IMR-90 (cell line): ENCODE measurements around the gene EDN2. TPM values are rescaled to one million over a fixed set of nuclear protein-coding genes. Genes with fewer than 3 reads are reported as not detected.
A peak's percentile ranks its signal among the peaks of the same experiment; 100 is the strongest.

ENCODE experiments used
- ATAC-seq: fragments of 200-7000 bp; cut with Tn5 transposase; 2 replicates; pipeline ENCODE4 v1.9.1; 2020; ENCODE audit warnings: low read depth, mild to moderate bottlenecking, moderate library complexity
- BruUV-seq: library from RNA; stranded (reverse); fragments of 400-500 nt; replicated peaks from 2 replicates; lab custom pipeline; 2021; lab: Mats Ljungman, UMichigan
- CTCF ChIA-PET: fragments of 300-600 bp; formaldehyde crosslinking; extraction: SDS; loops from one replicate; lab custom pipeline; 2021; ENCODE audit warnings: antibody characterized with exemption; lab: Yijun Ruan, JAX
- POLR2A ChIA-PET: fragments of 300-600 bp; sonication (Branson Sonifier 250); formaldehyde crosslinking; loops from one replicate; lab custom pipeline; 2022; ENCODE audit warnings: antibody characterized with exemption; ENCODE audit not compliant: unreplicated experiment; lab: Charles Lee
- DNase-seq: peaks from one replicate; pipeline ENCODE4 v3.0.0; 2013
- H2AFZ ChIP-seq: replicated peaks from 2 replicates; pipeline ENCODE3; 2013; ENCODE audit warnings: low read length, mild to moderate bottlenecking; ENCODE audit not compliant: poor library complexity
- H2AK5ac ChIP-seq: 2 replicates; pipeline ENCODE4 v1.6.1; 2013; ENCODE audit warnings: low read depth, low read length, inconsistent platforms
- H2AK9ac ChIP-seq: replicated peaks from 2 replicates; pipeline ENCODE3; 2013; ENCODE audit warnings: mild to moderate bottlenecking, low read depth, low read length, moderate library complexity; ENCODE audit not compliant: poor library complexity
- H2BK120ac ChIP-seq: 2 replicates; pipeline ENCODE4 v1.6.1; 2013; ENCODE audit warnings: low read depth, low read length, inconsistent platforms
- H2BK15ac ChIP-seq: 3 replicates; pipeline ENCODE4 v1.6.1; 2013; ENCODE audit warnings: low read depth, low read length, inconsistent platforms
- H2BK20ac ChIP-seq: 2 replicates; pipeline ENCODE4 v1.6.1; 2013; ENCODE audit warnings: low read depth, mild to moderate bottlenecking, inconsistent platforms, low read length, moderate library complexity
- H2BK5ac ChIP-seq: 2 replicates; pipeline ENCODE4 v1.6.1; 2013; ENCODE audit warnings: mild to moderate bottlenecking, low read depth, low read length, inconsistent platforms; ENCODE audit not compliant: poor library complexity, severe bottlenecking
- H3K14ac ChIP-seq: replicated peaks from 2 replicates; pipeline ENCODE4 v1.6.1; 2013; ENCODE audit warnings: low read depth, low read length, inconsistent platforms
- H3K18ac ChIP-seq: 2 replicates; pipeline ENCODE4 v1.6.1; 2013; ENCODE audit warnings: low read depth, low read length, control low read depth
- H3K23ac ChIP-seq: 2 replicates; pipeline ENCODE4 v1.6.1; 2013; ENCODE audit warnings: low read depth, low read length, inconsistent platforms
- H3K27ac ChIP-seq: 2 replicates; pipeline ENCODE4 v1.5.1; 2013; ENCODE audit warnings: mild to moderate bottlenecking, control low read depth, low read length; ENCODE audit not compliant: insufficient read depth
- H3K27me3 ChIP-seq: 2 replicates; pipeline ENCODE4 v1.6.1; 2013; ENCODE audit warnings: low read length; ENCODE audit not compliant: control insufficient read depth, insufficient read depth
- H3K36me3 ChIP-seq: 2 replicates; pipeline ENCODE4 v1.6.1; 2013; ENCODE audit warnings: low read length, mixed read lengths; ENCODE audit not compliant: control insufficient read depth, insufficient read depth
- H3K4ac ChIP-seq: 2 replicates; pipeline ENCODE4 v1.6.1; 2013; ENCODE audit warnings: low read depth, low read length, inconsistent platforms
- H3K4me1 ChIP-seq: 2 replicates; pipeline ENCODE4 v1.6.1; 2013; ENCODE audit warnings: low read length, mixed read lengths; ENCODE audit not compliant: control insufficient read depth, insufficient read depth
- H3K4me2 ChIP-seq: 2 replicates; pipeline ENCODE4 v1.6.1; 2013; ENCODE audit warnings: low read depth, mild to moderate bottlenecking, control low read depth, low read length, moderate library complexity
- H3K4me3 ChIP-seq: 2 replicates; pipeline ENCODE4 v1.5.1; 2013; ENCODE audit warnings: low read depth, mild to moderate bottlenecking, control low read depth, low read length, moderate library complexity; ENCODE audit not compliant: insufficient read depth
- H3K56ac ChIP-seq: 2 replicates; pipeline ENCODE4 v1.6.1; 2013; ENCODE audit warnings: low read length, inconsistent platforms; ENCODE audit not compliant: insufficient read depth; ENCODE audit errors: extremely low read depth
- H3K79me1 ChIP-seq, 2 experiments: 2 replicates each; pipeline ENCODE4 v1.6.1; 2013; ENCODE audit warnings: low read length in 2 of 2, inconsistent platforms in 1 of 2, low read depth in 1 of 2
- H3K9ac ChIP-seq: 2 replicates; pipeline ENCODE4 v1.6.1; 2013; ENCODE audit warnings: low read depth, low read length, control low read depth
- H3K9me1 ChIP-seq: 2 replicates; pipeline ENCODE4 v1.6.1; 2013; ENCODE audit warnings: low read length, inconsistent platforms; ENCODE audit not compliant: insufficient read depth
- H3K9me3 ChIP-seq: 2 replicates; pipeline ENCODE4 v1.6.1; 2013; ENCODE audit warnings: low read length; ENCODE audit not compliant: control insufficient read depth, insufficient read depth
- H4K20me1 ChIP-seq: 2 replicates; pipeline ENCODE4 v1.6.1; 2013; ENCODE audit warnings: low read length, inconsistent platforms; ENCODE audit not compliant: insufficient read depth
- H4K5ac ChIP-seq: 2 replicates; pipeline ENCODE4 v1.6.1; 2013; ENCODE audit warnings: mild to moderate bottlenecking, low read depth, low read length, control low read depth
- H4K8ac ChIP-seq, 2 experiments: 2 replicates each; pipeline ENCODE4 v1.6.1; 2013; ENCODE audit warnings: low read depth in 2 of 2, low read length in 2 of 2, control low read depth in 1 of 2, inconsistent platforms in 1 of 2
- H4K91ac ChIP-seq: 2 replicates; pipeline ENCODE4 v1.6.1; 2013; ENCODE audit warnings: low read depth, low read length, inconsistent platforms; ENCODE audit not compliant: insufficient read depth
- BHLHE40 ChIP-seq: fragments of 150-350 bp; IDR thresholded peaks from 2 replicates; pipeline ENCODE4 v1.6.1; 2016; ENCODE audit warnings: mild to moderate bottlenecking, low read depth, low read length
- CEBPB ChIP-seq: IDR thresholded peaks from 2 replicates; pipeline ENCODE4 v1.6.1; 2012; ENCODE audit warnings: low read depth, low read length, improper control_type of control experiment
- CHD1 ChIP-seq: IDR thresholded peaks from 2 replicates; pipeline ENCODE4 v1.6.1; 2012; ENCODE audit warnings: low read depth, low read length, improper control_type of control experiment
- CTCF ChIP-seq: conservative IDR thresholded peaks from 2 replicates; pipeline ENCODE4 v1.5.1; 2012; ENCODE audit warnings: mild to moderate bottlenecking, low read depth, low read length, improper control_type of control experiment
- ELK1 ChIP-seq: fragments of 150-350 bp; IDR thresholded peaks from 2 replicates; pipeline ENCODE4 v1.6.1; 2016; ENCODE audit warnings: low read depth, mild to moderate bottlenecking, low read length, moderate library complexity, borderline replicate concordance
- FOS ChIP-seq: fragments of 150-350 bp; IDR thresholded peaks from 2 replicates; pipeline ENCODE4 v1.6.1; 2016; ENCODE audit warnings: low read depth, low read length
- MAZ ChIP-seq: IDR thresholded peaks from 2 replicates; pipeline ENCODE4 v1.6.1; 2012; ENCODE audit warnings: low read depth, mild to moderate bottlenecking, low read length, improper control_type of control experiment, moderate library complexity, borderline replicate concordance
- MXI1 ChIP-seq: IDR thresholded peaks from 2 replicates; pipeline ENCODE4 v1.6.1; 2012; ENCODE audit warnings: low read depth, mild to moderate bottlenecking, low read length, moderate library complexity, borderline replicate concordance
- NFE2L2 ChIP-seq: fragments of 150-350 bp; IDR thresholded peaks from 2 replicates; pipeline ENCODE4 v1.6.1; 2016; ENCODE audit warnings: low read depth, mild to moderate bottlenecking, low read length
- POLR2A ChIP-seq: IDR thresholded peaks from 2 replicates; pipeline ENCODE4 v1.6.1; 2012; ENCODE audit warnings: mild to moderate bottlenecking, low read depth, low read length
- RAD21 ChIP-seq: IDR thresholded peaks from 2 replicates; pipeline ENCODE4 v1.6.1; 2012; ENCODE audit warnings: low read length, improper control_type of control experiment
- RCOR1 ChIP-seq: IDR thresholded peaks from 2 replicates; pipeline ENCODE4 v1.6.1; 2012; ENCODE audit warnings: mild to moderate bottlenecking, low read length, improper control_type of control experiment; ENCODE audit not compliant: insufficient replicate concordance
- WGBS, 2 experiments: methylation state at CpG; one replicate each; pipeline versions ENCODE4 v1.1.5 to v1.1.7; 2013; ENCODE audit warnings: missing lambda C conversion rate in 2 of 2; ENCODE audit not compliant: insufficient read length in 1 of 2; ENCODE audit errors: extremely low coverage in 2 of 2; 5-methylcytosine and 5-hydroxymethylcytosine counted together
- dilution Hi-C: fragments of 300-500 bp; cut with HindIII; formaldehyde crosslinking; loops from one replicate; pipeline ENCODE4 v1.14.3; 2018; ENCODE audit warnings: low sequenced_read_pairs; ENCODE audit not compliant: unreplicated experiment
- in situ Hi-C: fragments of 300-500 bp; cut with MboI; formaldehyde crosslinking; loops from 3 replicates; pipeline ENCODE4 v1.14.3; 2019; ENCODE audit warnings: low sequenced_read_pairs, inconsistent platforms, mixed read lengths
- intact Hi-C: fragments of 100-400 bp; cut with micrococcal nuclease; formaldehyde crosslinking; loops from 2 replicates; pipeline ENCODE4 v1.10.0; 2022
- polyA plus RNA-seq, 3 experiments: library from polyadenylated mRNA; depleted of rRNA; stranded (reverse); fragments of >200 nt; gene quantifications; 2 replicates each; pipeline ENCODE4 v1.2.3, GENCODE V29; 2012; ENCODE audit warnings: low replicate concordance in 1 of 3
- total RNA-seq: library from RNA; depleted of rRNA; stranded (reverse); fragments of >200 nt; gene quantifications from 2 replicates; pipeline ENCODE4 v1.2.3, GENCODE V29; 2012

The EDN2 gene
- total and polyA plus RNA-seq, 2 of the 4 experiments (the other 2 are of a cell fraction): 0.27 TPM; not detected in 1

- no CpG with 5 or more reads among the region's 7 CpGs for WGBS, 2 experiments
- Histone ChIP-seq H3K36me3 (no peaks in the 10 kb centered on the region), H3K4me1 (peaks cover 22% of the 10 kb centered on the region)
These were observed 13.1 kb upstream of the EDN2 start for GRCh38 chr1:41497461-41498030.

More at GRCh38 chr1:41497461-41498030, 13.1 kb upstream of the EDN2 start:
- 0 out of 2 replicates have a peak overlapping the region, but pooled peaks have one; percentile 41 for H2BK20ac ChIP-seq
- peak overlapping the region; percentile 99 for H2AK9ac ChIP-seq
- H2AFZ ChIP-seq: peak overlapping the region; percentile 82
- peak overlapping the region; percentile 87 to 97; a peak in 2 of 4 replicates for H4K8ac ChIP-seq
- no peak overlapping the region for H4K5ac ChIP-seq
- H3K4me2 ChIP-seq: no peak overlapping the region
- H3K27ac ChIP-seq: no peak overlapping the region; the same call in 1 of the 2 replicates
- no TSS peak for BruUV-seq
- no peak overlapping the region for H3K23ac ChIP-seq
- no peaks in the 10 kb centered on the region; the same call in 1 of the 2 replicates for H4K20me1 ChIP-seq
- peak overlapping the region; percentile 98; the same call in 1 of the 2 replicates for H4K91ac ChIP-seq
- H2AK5ac ChIP-seq: peak overlapping the region; percentile 92
- in situ Hi-C loops: no loop called here
- peaks cover 27% of the 10 kb centered on the region for H3K9me1 ChIP-seq
- H3K56ac ChIP-seq: no peak overlapping the region
- TF ChIP-seq BHLHE40 (no peak), POLR2A (no peak), NFE2L2 (no peak), CTCF (no peak), RCOR1 (no peak), RAD21 (no peak), CHD1 (no peak), ELK1 (no peak), CEBPB (no peak), FOS (no peak), MAZ (no peak), MXI1 (no peak)
- peak overlapping the region; percentile 89; the same call in 2 of the 3 replicates for H2BK15ac ChIP-seq
- no peak overlapping the region for H3K14ac ChIP-seq
- no peak overlapping the region for H2BK5ac ChIP-seq
- H3K9ac ChIP-seq: no peak overlapping the region
- no peaks in the 10 kb centered on the region for H3K79me1 ChIP-seq
- H3K4me3 ChIP-seq: no peak overlapping the region
- DNase-seq (no peak), ATAC-seq (no peak)
- peak overlapping the region; percentile 94 for H2BK120ac ChIP-seq
- CTCF ChIA-PET: no interaction called here
- dilution Hi-C loops: no loop called here
- no peak overlapping the region for H3K18ac ChIP-seq
- POLR2A ChIA-PET: interaction anchor here (0.6 kb wide), 2 partner anchors 691 to 779 kb away, joined by 4 read pairs; no protein-coding TSS in a partner anchor
- intact Hi-C loops: no loop called here
- H3K9me3 ChIP-seq: no peaks in the 10 kb centered on the region
- H3K4ac ChIP-seq: peak overlapping the region; percentile 98
- H3K27me3 ChIP-seq: no peaks in the 10 kb centered on the region
